Fibroblast of the aortic adventitia (primary cell): ENCODE data around the gene USH1G. TPM values are rescaled to one million over a fixed set of nuclear protein-coding genes. Genes with fewer than 3 reads are reported as not detected.

Source experiments
- DNase-seq: peaks from one replicate; pipeline ENCODE4 v3.0.0-alpha.2; 2010; ENCODE audit warnings: low read depth
- H3K4me3 ChIP-seq: 2 replicates; pipeline ENCODE4 v1.5.1; 2011; ENCODE audit warnings: low read depth, mild to moderate bottlenecking, control low read depth, low read length, moderate library complexity
- total RNA-seq: library from RNA; depleted of rRNA; stranded (reverse); fragments of >200 nt; gene quantifications from 2 replicates; pipeline ENCODE4 v1.2.3, GENCODE V29; 2012; ENCODE audit warnings: low replicate concordance
- TF ChIP-seq, protein P1 (sequence below): IDR thresholded peaks from 2 replicates; pipeline ENCODE4 v1.5.1; 2011; ENCODE audit warnings: mild to moderate bottlenecking, low read length, control low read depth, inconsistent platforms; ENCODE audit not compliant: insufficient read depth

USH1G gene
- total RNA-seq, 1 donor: not detected

DNA sequence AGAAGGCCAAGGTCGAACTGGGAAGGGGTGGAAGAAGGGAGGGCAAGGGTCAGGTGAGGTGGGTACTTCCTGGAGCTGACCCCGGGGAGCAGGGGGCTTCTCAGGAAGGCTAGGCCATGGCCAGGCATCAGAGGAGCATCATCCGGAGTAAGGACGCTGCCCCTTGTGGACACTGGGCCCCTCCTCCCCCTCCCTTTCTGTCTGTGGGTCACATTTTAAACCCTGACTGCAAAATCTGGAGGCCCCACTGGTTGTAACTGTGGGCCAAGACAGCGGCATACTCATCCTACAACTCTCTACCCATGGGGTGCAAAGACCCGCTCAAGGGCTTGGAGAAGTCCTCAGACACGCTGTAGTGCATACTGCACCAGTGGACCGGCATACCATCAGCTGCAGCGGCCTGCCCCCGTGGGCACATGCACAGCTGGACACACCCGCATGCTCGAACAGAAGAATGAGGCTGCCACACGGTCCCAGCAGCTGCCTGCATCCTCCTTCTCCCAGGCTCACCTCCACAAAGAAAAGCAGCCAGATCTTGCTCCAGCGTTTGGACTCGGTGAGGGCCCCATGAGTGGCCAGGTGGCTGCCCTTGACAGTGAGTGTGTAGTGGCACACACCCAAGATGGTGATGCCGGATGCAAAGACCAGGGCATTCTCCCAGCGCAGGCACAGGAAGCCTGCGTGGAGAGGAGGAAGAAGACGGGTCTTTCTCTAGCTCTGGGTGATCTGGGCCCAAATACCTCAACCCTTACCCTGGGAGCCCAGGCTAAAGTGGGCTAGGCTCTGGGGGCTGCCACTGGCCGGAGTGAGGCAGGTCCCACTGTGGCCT lies 30.8 kb downstream of the USH1G start:
- DNase-seq: no peak
- TF ChIP-seq, protein P1, sequence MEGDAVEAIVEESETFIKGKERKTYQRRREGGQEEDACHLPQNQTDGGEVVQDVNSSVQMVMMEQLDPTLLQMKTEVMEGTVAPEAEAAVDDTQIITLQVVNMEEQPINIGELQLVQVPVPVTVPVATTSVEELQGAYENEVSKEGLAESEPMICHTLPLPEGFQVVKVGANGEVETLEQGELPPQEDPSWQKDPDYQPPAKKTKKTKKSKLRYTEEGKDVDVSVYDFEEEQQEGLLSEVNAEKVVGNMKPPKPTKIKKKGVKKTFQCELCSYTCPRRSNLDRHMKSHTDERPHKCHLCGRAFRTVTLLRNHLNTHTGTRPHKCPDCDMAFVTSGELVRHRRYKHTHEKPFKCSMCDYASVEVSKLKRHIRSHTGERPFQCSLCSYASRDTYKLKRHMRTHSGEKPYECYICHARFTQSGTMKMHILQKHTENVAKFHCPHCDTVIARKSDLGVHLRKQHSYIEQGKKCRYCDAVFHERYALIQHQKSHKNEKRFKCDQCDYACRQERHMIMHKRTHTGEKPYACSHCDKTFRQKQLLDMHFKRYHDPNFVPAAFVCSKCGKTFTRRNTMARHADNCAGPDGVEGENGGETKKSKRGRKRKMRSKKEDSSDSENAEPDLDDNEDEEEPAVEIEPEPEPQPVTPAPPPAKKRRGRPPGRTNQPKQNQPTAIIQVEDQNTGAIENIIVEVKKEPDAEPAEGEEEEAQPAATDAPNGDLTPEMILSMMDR: no peak
- H3K4me3 ChIP-seq: no peak overlapping the region

DNA sequence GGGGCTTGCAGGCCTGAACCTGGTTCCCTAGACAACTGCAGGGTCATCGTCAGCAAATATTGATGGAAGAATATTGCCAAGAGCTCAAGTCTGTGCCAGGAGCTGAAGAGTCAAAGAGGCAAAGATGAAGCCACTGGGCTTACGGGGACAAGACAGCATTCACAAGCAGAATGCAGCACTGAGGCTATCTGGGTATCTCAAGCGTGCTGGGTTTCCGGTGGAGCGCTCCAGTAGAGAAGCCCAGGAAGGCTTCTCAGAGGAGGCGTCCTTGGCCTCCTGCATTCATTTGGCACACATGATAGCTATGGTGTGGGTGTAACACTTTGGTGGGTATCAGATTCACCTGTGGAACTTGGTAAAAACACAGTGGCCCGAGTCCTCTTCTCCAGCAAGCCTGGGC lies 32.5 kb downstream of the USH1G start:
- H3K4me3 ChIP-seq: no peak overlapping the region
- no peak for DNase-seq
- TF ChIP-seq, protein P1: no peak

DNA sequence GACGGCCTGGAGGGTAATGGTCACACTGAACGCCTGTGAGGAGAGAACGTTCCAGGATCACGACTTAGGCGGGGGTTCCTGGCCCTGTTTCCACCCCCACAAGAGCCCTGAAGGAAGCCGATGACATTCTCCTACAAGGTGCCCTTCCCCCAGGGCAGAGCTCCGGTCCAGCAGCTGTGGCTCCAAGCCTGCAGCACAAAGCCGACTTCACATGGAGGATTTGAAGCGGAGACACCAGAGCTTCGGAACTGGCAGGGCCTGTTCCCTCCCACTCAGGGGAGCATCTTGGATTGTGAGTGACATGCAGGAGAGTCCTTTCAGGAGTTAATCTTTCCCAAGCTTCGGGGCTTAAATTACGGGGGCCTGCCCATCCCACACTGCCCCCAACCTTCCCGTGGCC lies 34.6 kb downstream of the USH1G start:
- H3K4me3 ChIP-seq: no peak overlapping the region
- TF ChIP-seq, protein P1: no peak
- DNase-seq: no peak

DNA sequence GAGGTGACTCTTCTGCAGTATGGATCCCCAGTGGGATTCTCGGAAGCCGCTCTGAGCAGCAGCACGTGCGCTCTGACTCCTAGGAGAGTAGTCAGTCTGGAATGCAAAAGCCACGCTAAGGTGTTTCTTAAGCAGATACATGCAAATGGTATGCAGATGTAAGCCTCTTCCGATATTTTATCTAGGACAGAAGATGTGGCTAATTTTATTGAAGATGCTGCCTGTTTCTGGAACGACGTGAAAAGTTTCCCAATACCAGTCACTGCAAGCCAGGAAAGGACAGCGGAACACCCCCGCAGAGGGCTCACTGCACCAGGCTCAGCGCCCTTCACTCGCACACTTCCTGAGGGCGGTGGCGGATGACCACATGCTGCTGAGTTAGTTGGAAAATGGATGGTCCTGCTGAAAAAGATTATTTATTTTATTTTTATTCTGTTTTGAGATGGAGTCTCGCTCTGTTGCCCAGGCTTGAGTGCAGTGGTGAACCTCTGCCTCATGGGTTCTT lies 39.8 kb downstream of the USH1G start:
- TF ChIP-seq, protein P1: no peak
- H3K4me3 ChIP-seq: no peak overlapping the region
- DNase-seq: no peak

DNA sequence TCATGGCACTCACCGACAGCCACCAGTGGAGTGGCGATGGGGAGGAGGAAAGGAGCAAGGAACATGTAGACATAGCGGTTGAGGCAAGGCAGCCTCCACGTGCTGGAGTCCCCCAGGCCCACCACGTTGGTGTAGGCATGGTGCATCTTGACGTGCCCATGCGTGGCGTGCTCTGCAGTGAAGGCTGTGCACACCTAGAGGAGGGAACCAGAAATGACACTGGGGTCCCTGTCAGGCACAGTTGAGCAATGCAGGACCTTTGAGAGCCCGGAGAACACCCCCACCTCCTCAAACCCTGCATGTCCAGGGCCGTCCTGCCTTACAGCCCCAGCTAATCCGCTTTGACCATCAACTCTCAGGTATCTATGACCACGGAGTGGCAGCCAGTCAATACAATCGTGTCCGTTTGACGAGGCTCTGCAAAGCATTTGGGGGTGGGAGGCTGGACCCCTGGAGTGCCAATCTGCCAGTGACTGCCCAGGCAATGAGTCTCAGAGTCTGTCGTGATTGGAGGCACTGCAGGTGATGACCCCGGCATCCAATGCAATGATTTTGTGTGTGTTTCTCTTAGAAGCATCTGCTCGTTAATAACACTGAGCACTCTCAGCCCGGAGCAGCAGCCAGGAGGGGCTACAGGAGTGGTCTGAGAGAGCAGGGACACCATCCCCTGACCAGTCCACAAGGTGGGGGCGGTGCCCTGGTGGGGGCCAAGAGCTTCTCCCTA lies 40.4 kb downstream of the USH1G start:
- TF ChIP-seq, protein P1: no peak
- H3K4me3 ChIP-seq: no peak overlapping the region
- no peak for DNase-seq

DNA sequence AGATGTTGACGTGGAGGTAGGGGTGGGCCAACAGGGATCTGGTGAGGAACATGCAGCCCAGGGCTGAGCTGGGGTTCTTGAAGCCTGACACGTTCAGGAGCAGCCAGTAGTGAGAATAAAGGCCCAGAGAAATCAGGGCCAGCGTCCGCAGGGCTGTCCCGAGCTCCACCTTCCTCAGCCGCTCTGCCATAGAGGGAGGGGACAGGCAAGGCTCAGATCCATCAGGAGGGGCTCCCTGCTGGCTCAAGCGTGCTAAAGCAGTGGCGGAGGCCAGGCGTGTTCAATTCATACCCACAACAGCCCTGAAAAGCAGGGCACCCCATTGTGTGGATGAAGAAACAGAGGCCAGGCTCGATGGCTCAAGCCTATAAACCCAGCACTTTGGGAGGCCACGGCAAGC lies 42.0 kb downstream of the USH1G start:
- no peak overlapping the region for H3K4me3 ChIP-seq
- DNase-seq: no peak
- TF ChIP-seq, protein P1: no peak
